B cell (primary cell): ENCODE measurements around the gene DAB2IP. TPM values are rescaled to one million over a fixed set of nuclear protein-coding genes. Genes with fewer than 3 reads are reported as not detected.
"Not testable (repeated sequence)": the region's sequence is repeated elsewhere in the genome, so short reads cannot be mapped to it uniquely, and the experiment has no call there.

Experiments used
- ATAC-seq: fragments of 200-7000 bp; cut with Tn5 transposase; one replicate; pipeline ENCODE4 v1.10.0; 2021; ENCODE audit warnings: low read depth, mild to moderate bottlenecking, moderate number of reproducible peaks, moderate library complexity
- CTCF ChIA-PET: fragments of 350-600 bp; sonication (Branson Sonifier 250); formaldehyde crosslinking; loops from one replicate; lab custom pipeline; 2021; ENCODE audit warnings: antibody characterized with exemption, inconsistent platforms; lab: Charles Lee
- POLR2A ChIA-PET: fragments of 350-600 bp; sonication (Branson Sonifier 250); formaldehyde crosslinking; loops from one replicate; lab custom pipeline; 2021; ENCODE audit warnings: antibody characterized with exemption; lab: Charles Lee
- DNase-seq: peaks from one replicate; pipeline ENCODE4 v3.0.0; 2013
- H2AFZ ChIP-seq: 2 replicates; pipeline ENCODE4 v1.6.1; 2012; ENCODE audit warnings: mild to moderate bottlenecking, low read depth, low read length; ENCODE audit not compliant: insufficient read depth, poor library complexity, severe bottlenecking
- H3K27ac ChIP-seq, 2 donors: 1 replicate in 1 of 2; 2 replicates in 1 of 2; pipeline ENCODE4 v1.5.1; 2012 to 2013; ENCODE audit warnings: low read length in 2 of 2, mild to moderate bottlenecking in 2 of 2, moderate library complexity in 1 of 2
- H3K27me3 ChIP-seq, 4 experiments: fragments of 200-600 bp in 1 of 4; sonication (generic) in 1 of 4; replicated peaks in 1 of 4; 1 replicate in 2 of 4; 2 replicates in 2 of 4; pipeline versions ENCODE4 v1.6.1 to v1.7.0; 2013 to 2016; ENCODE audit warnings: low read length in 3 of 4, mild to moderate bottlenecking in 2 of 4, mixed read lengths in 1 of 4, moderate library complexity in 1 of 4; ENCODE audit not compliant: insufficient read depth in 4 of 4, control insufficient read depth in 3 of 4; ENCODE audit errors: control extremely low read depth in 1 of 4
- H3K36me3 ChIP-seq, 2 experiments: replicated peaks in 1 of 2; 1 replicate in 1 of 2; 2 replicates in 1 of 2; pipeline versions ENCODE4 v1.6.1 to v1.7.1; 2013; ENCODE audit warnings: low read length in 1 of 2; ENCODE audit not compliant: insufficient read depth in 2 of 2, control insufficient read depth in 1 of 2; ENCODE audit errors: control extremely low read depth in 1 of 2, extremely low read depth in 1 of 2
- H3K4me1 ChIP-seq, 2 donors: fragments of 200-600 bp in 1 of 2; sonication (generic) in 1 of 2; 1 replicate in 1 of 2; 2 replicates in 1 of 2; pipeline versions ENCODE4 v1.5.1 to v1.6.1; 2013 to 2017; ENCODE audit warnings: low read length in 2 of 2; ENCODE audit not compliant: control insufficient read depth in 2 of 2, insufficient read depth in 2 of 2
- H3K4me2 ChIP-seq: replicated peaks from 2 replicates; pipeline ENCODE3; 2012; ENCODE audit warnings: mild to moderate bottlenecking, low read depth, low read length; ENCODE audit not compliant: poor library complexity, severe bottlenecking
- H3K4me3 ChIP-seq, 5 experiments: fragments of 200-600 bp in 1 of 5; sonication (generic) in 1 of 5; 1 replicate in 3 of 5; 2 replicates in 2 of 5; pipeline versions ENCODE4 v1.5.1 to v1.7.0; 2011 to 2016; ENCODE audit warnings: low read length in 4 of 5, mild to moderate bottlenecking in 4 of 5, low read depth in 2 of 5, control low read depth in 1 of 5, moderate library complexity in 1 of 5; ENCODE audit not compliant: insufficient read depth in 1 of 5; ENCODE audit errors: control extremely low read depth in 1 of 5, extremely low read depth in 1 of 5
- H3K79me2 ChIP-seq: fragments of 200-600 bp; sonication (generic); one replicate; pipeline ENCODE4 v1.6.0; 2016; ENCODE audit warnings: low read length; ENCODE audit not compliant: control insufficient read depth, insufficient read depth
- H3K9ac ChIP-seq: fragments of 200-600 bp; sonication (generic); 2 replicates; pipeline ENCODE4 v1.6.1; 2017; ENCODE audit warnings: mild to moderate bottlenecking, low read length, moderate library complexity
- H3K9me3 ChIP-seq, 3 donors: one replicate each; pipeline versions ENCODE4 v1.6.1 to v1.7.1; 2013; ENCODE audit warnings: low read length in 2 of 3; ENCODE audit not compliant: control insufficient read depth in 2 of 3, insufficient read depth in 1 of 3; ENCODE audit errors: control extremely low read depth in 1 of 3
- H4K20me1 ChIP-seq: 2 replicates; pipeline ENCODE4 v1.6.0; 2012; ENCODE audit warnings: mild to moderate bottlenecking, low read length; ENCODE audit not compliant: insufficient read depth, control insufficient read depth, poor library complexity, severe bottlenecking
- H3K27ac Mint-ChIP-seq: one replicate; pipeline ENCODE4 v1.8.0; 2021; ENCODE audit warnings: mixed read lengths
- H3K27me3 Mint-ChIP-seq: one replicate; pipeline ENCODE4 v1.8.0; 2021; ENCODE audit warnings: mixed read lengths
- H3K4me1 Mint-ChIP-seq: one replicate; pipeline ENCODE4 v1.8.0; 2021; ENCODE audit warnings: mixed read lengths
- H3K4me3 Mint-ChIP-seq: one replicate; pipeline ENCODE4 v1.8.0; 2021; ENCODE audit warnings: mixed read lengths
- H3K9me3 Mint-ChIP-seq: one replicate; pipeline ENCODE4 v1.8.0; 2022; ENCODE audit warnings: mixed read lengths; ENCODE audit not compliant: insufficient read depth
- CTCF ChIP-seq: fragments of 200-600 bp; IDR thresholded peaks from one replicate; pipeline ENCODE4 v1.8.0; 2022; ENCODE audit warnings: antibody characterized with exemption, mild to moderate bottlenecking
- EZH2 ChIP-seq: IDR thresholded peaks from 2 replicates; pipeline ENCODE4 v1.6.1; 2012; ENCODE audit warnings: borderline replicate concordance, low read depth, mild to moderate bottlenecking, moderate library complexity, low read length; ENCODE audit not compliant: insufficient read depth, poor library complexity, severe bottlenecking
- WGBS: methylation state at CpG from one replicate; pipeline ENCODE4 v1.1.5; 2013; ENCODE audit warnings: missing lambda C conversion rate; ENCODE audit not compliant: insufficient coverage; 5-methylcytosine and 5-hydroxymethylcytosine counted together
- intact Hi-C: fragments of 100-400 bp; cut with micrococcal nuclease; formaldehyde crosslinking; loops from one replicate; pipeline ENCODE4 v1.10.0; 2022
- polyA plus RNA-seq: library from polyadenylated mRNA; depleted of rRNA; stranded (reverse); fragments of >200 nt; gene quantifications from 2 replicates; pipeline ENCODE4 v1.2.3, GENCODE V29; 2012
- total RNA-seq, 2 donors: library from RNA; stranded (reverse); fragments of 120-200 nt in 1 of 2; gene quantifications; 1 replicate in 1 of 2; 2 replicates in 1 of 2; pipeline versions ENCODE4 v1.2.3 to v1.2.4, GENCODE V29; 2013 to 2022

Gene DAB2IP
- total and polyA plus RNA-seq, 2 donors (not counting 1 experiment from before 2014, with no cell fraction given), result 1.1 to 3.9 TPM

- Histone ChIP-seq H3K4me1 (peaks cover 7 to 11% of the 10 kb centered on the region in 2 donors), H3K79me2 (no peaks in the 10 kb centered on the region), H2AFZ (no peak overlapping the region), H3K27me3 (peaks cover 0 to 29% (median 11%) of the 10 kb centered on the region in 4 experiments), H3K36me3 (no peaks in the 10 kb centered on the region), H3K9ac (no peak overlapping the region), H4K20me1 (no peaks in the 10 kb centered on the region), H3K4me2 (no peak overlapping the region), H3K9me3 (no peaks in the 10 kb centered on the region), H3K4me3 (no peak overlapping the region), H3K27ac (no peak overlapping the region)
- intact Hi-C loops, result no loop called here
- Mint-ChIP-seq H3K4me1 (peaks cover 16% of the 10 kb centered on the region), H3K27me3 (peaks cover 15% of the 10 kb centered on the region), H3K27ac (no peak overlapping the region), H3K9me3 (no peaks in the 10 kb centered on the region), H3K4me3 (no peak overlapping the region)
- no peak for ATAC-seq
- ChIA-PET CTCF (no interaction called here), POLR2A (no interaction called here)
- 96% methylated on average over 7 of the region's 7 CpGs for WGBS
- no peak for DNase-seq
- TF ChIP-seq EZH2 (no peak), CTCF (no peak)
These were observed 88.5 kb downstream of the DAB2IP start for GRCh38 chr9:121739971-121740370.

GRCh38 chr9:121741228-121741918, 89.9 kb downstream of the DAB2IP start:
- Mint-ChIP-seq H3K4me3 (no peak overlapping the region), H3K4me1 (peaks cover 5% of the 10 kb centered on the region), H3K27me3 (peaks cover 5% of the 10 kb centered on the region), H3K9me3 (no peaks in the 10 kb centered on the region), H3K27ac (no peak overlapping the region)
- Histone ChIP-seq H3K27ac (no peak overlapping the region), H3K36me3 (no peaks in the 10 kb centered on the region), H3K4me3 (no peak overlapping the region), H3K27me3 (peaks cover 0 to 17% (median 6%) of the 10 kb centered on the region in 4 experiments), H3K4me2 (no peak overlapping the region), H3K4me1 (peaks cover 3 to 5% of the 10 kb centered on the region in 2 donors), H2AFZ (no peak overlapping the region), H3K9me3 (no peaks in the 10 kb centered on the region), H3K79me2 (no peaks in the 10 kb centered on the region), H3K9ac (no peak overlapping the region), H4K20me1 (no peaks in the 10 kb centered on the region)
- no peak for DNase-seq
- WGBS, result 91% methylated on average over 8 of the region's 10 CpGs
- CTCF ChIA-PET, result interaction anchor here (1.3 kb wide), 1 partner anchor 253 kb away, joined by 3 read pairs; no protein-coding TSS in a partner anchor
- TF ChIP-seq CTCF (no peak), EZH2 (no peak)
- POLR2A ChIA-PET, result no interaction called here
- ATAC-seq, result no peak
- intact Hi-C loops, result no loop called here

- ATAC-seq, H3K27ac Mint-ChIP-seq, DNase-seq, H3K9ac ChIP-seq, H3K4me1 Mint-ChIP-seq, H3K9me3 ChIP-seq, intact Hi-C loops, H3K27me3 Mint-ChIP-seq, H3K4me2 ChIP-seq, H3K36me3 ChIP-seq, H3K27ac ChIP-seq, H3K9me3 Mint-ChIP-seq, H3K4me3 ChIP-seq, H4K20me1 ChIP-seq, H3K4me1 ChIP-seq, H2AFZ ChIP-seq, H3K4me3 Mint-ChIP-seq, POLR2A ChIA-PET, H3K79me2 ChIP-seq: not testable (repeated sequence)
- WGBS, result 72% methylated on average over 3 of the region's 4 CpGs
- peaks cover 0 to 12% (median 4%) of the 10 kb centered on the region in 4 experiments for H3K27me3 ChIP-seq
- CTCF ChIA-PET, result interaction anchor here (1.3 kb wide), 1 partner anchor 253 kb away, joined by 3 read pairs; no protein-coding TSS in a partner anchor
These were observed 90.5 kb downstream of the DAB2IP start for GRCh38 chr9:121741919-121742283.
